ENCODE data around the gene ASTL. TPM values are rescaled to one million over a fixed set of nuclear protein-coding genes. Genes with fewer than 3 reads are reported as not detected.

ASTL gene
- total RNA-seq, 1 experiment from 2014 or later: not detected

DNA sequence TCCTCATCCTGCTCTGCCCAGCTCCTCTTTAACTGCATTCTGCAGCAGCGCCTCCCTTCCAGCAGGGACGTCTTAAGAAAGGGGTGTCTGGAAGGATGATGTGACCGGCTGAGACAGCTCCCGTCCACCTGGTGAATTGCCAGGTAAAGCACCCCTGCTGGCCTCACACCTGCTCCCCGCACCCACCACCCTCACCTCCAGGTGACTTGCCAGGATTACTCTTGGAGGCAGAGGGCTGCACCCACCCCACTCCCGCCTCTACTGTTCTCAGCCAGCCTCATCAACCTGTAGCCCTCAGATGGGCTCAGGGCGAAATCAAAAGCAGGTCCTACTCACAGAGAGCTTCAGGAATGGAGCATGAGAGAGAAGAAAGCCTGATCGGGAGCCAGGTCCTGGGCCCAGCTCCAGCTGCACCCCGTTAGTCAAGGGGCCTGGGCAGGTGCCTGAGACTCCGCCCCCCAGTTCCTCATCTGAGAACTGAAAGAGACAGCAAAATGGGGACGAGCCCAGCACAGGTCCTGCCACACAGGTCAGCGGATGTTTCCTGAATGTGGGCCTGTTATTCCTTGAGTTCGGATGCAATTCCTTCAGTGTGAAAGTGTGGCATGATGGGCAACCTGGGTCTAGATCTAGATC is 27.6 kb downstream of the ASTL start:
- in situ Hi-C loops (cut with HindIII; ENCODE audit: low pct_unique_long_range_greater_than_20kb, low sequenced_read_pairs): no loop called here
- DNase-seq (ENCODE audit: low read depth, low spot score): no peak

DNA sequence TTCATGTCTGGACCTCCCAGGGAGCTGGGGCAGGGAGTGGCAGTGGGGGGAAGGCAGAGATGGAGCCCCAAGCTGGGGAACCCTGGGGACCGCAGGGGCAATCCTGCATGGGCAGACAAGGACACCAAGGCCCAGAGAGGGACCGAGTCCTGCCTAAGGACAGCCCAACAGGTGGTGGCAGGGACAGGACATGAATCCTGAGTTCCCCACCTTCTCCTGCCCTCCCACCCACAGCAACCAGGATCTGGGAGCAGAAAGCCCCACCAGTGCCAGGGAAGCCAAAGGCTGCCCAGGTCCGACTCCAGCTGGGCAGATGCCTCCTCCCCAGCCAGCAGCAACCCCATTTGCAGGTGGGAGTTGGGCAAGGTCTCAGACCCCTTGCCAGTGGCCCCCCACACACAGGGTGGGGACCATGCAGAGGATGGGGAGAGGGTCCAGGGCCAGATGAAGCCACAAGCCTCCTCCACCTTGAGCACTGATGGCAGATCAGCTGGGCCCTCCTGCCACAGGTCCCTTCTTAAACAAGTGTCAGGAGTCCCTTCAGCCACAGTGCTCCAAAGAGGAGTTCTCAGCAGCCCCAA is 28.3 kb downstream of the ASTL start:
- in situ Hi-C loops (cut with HindIII; ENCODE audit: low pct_unique_long_range_greater_than_20kb, low sequenced_read_pairs): no loop called here
- DNase-seq (ENCODE audit: low read depth, low spot score): no peak

DNA sequence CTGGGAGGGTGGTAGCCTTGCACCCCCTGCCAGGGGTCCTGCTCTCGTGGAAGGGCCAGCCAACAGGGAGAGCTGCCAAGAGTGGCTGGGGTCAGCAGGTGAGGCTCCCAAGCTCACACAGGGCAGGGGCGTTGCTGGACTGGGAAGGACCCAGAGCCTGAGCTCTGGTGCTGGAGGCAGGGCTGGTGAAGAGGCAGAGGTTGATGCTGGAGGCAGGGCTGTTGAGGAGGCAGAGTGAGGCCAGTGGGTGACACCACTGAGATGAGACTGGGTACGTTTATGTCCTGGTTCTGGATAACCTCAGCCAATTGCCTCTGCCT is 29.0 kb downstream of the ASTL start:
- no peak for DNase-seq (ENCODE audit: low read depth, low spot score)
- in situ Hi-C loops (cut with HindIII; ENCODE audit: low pct_unique_long_range_greater_than_20kb, low sequenced_read_pairs): no loop called here

DNA sequence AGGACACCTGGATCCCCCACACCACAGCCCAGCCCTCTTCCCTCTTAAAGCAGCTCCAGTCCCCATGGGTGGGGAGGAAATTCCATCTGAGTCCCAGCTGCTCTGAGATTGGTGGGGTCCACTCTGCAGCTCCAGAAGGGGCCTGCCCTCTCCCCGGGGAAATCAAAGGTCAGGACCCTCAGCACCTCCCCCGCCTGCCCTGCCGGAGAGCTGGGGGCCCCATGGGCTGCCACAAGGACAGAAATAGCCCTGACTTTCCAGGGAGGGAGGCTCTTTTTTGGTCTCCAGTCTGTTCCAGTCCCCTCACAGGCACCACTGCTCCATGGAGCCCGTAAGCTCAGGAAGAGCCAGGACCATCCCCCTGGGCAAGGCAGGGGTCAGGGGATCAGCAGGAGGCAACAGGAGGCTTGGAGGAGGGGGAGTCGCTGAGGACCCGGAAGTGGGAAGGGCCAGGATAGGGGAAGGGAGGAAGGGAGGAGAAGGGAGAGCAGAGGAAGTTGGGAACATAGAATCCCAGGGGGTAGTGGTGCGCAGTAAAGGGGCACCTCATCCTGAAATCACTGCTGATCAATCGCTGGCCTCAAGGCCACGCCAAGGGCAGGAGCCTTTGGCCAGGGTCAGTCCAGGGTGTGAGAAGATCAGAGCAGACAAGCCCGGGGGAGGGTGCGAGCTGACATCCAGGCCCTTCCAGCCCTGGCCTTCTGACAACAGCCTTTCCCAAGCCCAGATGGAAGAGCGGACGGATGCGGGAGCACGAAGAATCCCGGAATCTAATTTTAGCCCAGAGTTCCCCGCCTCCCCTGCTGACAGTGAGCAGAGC is 29.6 kb downstream of the ASTL start:
- in situ Hi-C loops (cut with HindIII; ENCODE audit: low pct_unique_long_range_greater_than_20kb, low sequenced_read_pairs): no loop called here
- DNase-seq (ENCODE audit: low read depth, low spot score): no peak

DNA sequence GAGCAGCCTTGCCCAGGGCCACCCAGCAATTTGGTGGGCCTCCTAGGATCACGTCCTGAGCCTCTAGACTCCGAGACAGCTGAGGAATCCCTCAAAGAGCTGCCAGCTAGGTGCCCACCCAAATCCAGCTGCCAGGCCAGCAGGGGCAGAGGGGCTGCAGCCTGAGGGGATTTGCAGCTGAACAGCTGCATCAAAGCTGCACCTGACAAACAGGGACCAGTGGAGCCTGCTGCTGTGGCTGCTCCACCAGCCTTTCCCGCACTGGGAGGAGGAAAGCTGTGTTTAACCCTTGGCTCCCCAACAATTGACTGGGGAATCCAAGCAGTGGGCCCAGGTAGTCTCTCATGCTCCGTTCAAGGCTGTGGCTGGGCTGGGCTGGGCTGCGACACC is 30.2 kb downstream of the ASTL start:
- DNase-seq (ENCODE audit: low read depth, low spot score): no peak
- in situ Hi-C loops (cut with HindIII; ENCODE audit: low pct_unique_long_range_greater_than_20kb, low sequenced_read_pairs): no loop called here

DNA sequence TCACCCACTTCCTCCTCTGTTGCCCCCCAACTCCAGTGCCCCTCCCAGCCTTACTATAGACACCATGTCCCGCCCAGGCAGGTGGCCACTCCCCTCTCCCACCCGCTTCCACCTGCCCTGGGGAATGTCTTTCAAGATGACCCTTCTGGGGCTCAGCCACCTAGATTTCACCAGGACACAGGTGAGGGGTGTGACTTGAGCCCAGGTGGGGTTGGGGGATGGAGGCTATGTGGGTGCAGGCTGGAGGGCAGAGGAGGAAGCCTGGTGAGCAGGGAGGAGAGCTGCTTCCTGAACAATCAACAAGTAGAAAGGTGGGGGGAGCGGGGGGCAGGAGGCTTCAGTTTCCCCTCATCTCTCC is 30.6 kb downstream of the ASTL start:
- DNase-seq (ENCODE audit: low read depth, low spot score): no peak
- in situ Hi-C loops (cut with HindIII; ENCODE audit: low pct_unique_long_range_greater_than_20kb, low sequenced_read_pairs): no loop called here

DNA sequence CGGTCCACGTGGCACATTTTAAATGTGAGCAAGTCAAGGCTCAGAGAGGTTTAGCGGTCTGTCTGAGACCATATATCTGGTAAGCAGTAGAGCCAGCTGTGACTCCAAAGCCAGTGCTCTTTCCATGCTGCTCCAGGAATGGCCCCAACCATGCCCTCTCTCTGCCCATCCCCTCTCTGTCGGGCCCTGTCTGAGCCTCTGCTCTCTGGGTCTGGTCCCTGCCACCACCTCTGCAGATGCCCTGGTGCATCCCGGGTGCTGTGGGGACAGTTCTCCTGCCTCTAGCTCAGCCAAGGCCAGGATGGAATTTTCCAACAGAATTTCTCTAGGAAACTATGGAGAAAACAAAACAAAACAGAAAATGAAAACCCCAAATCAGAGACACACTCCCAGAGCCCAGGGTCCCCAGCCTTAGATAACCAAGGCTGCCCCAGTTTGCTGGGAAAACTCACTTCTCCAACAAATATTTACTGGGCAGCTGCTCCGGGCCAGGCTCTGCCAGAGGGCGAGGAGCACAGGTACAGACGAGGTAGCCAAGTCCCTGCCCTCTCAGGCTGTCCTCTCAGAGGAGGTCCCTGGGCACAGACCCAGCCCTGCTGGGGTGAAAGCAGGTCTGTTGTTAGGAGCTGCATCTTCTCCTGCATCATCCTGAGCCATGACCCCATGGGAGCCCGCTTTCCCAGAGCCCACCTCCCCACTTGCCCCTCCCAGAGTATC is 31.2 kb downstream of the ASTL start:
- in situ Hi-C loops (cut with HindIII; ENCODE audit: low pct_unique_long_range_greater_than_20kb, low sequenced_read_pairs): no loop called here
- DNase-seq (ENCODE audit: low read depth, low spot score): no peak

DNA sequence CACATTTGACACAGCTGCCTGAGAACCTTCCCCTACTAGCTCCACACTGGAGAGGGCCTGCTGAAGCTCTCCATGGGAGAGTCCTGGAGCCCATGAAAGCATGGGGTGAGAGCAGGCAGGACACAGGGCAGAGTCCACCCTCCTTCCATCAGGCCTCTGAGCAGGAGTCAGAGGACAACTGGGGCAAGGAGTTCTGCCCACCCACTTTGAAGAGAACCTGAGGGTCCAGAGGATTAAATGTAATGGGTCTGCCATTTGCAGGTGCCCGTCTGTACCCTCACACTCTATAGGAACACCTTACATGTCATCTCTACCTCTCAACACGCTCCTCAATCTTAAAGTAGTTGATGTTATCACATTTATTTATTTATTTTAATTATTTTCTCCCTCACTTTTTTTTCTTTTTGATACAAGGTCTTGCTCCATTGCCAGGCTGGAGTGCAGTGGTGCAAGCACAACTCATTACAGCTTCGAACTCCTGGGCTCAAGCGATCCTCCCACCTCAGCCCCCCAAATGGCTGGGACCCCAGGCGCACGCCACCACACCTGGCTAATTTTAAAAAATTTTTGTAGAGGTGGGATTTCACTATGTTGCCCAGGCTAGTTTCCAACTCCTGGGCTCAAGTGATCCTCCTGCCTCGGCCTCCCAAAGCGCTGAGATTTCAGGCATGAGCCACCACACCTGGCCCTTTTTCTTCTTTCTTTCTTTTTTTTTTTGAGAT is 32.1 kb downstream of the ASTL start:
- no peak for DNase-seq (ENCODE audit: low read depth, low spot score)
- in situ Hi-C loops (cut with HindIII; ENCODE audit: low pct_unique_long_range_greater_than_20kb, low sequenced_read_pairs): no loop called here

DNA sequence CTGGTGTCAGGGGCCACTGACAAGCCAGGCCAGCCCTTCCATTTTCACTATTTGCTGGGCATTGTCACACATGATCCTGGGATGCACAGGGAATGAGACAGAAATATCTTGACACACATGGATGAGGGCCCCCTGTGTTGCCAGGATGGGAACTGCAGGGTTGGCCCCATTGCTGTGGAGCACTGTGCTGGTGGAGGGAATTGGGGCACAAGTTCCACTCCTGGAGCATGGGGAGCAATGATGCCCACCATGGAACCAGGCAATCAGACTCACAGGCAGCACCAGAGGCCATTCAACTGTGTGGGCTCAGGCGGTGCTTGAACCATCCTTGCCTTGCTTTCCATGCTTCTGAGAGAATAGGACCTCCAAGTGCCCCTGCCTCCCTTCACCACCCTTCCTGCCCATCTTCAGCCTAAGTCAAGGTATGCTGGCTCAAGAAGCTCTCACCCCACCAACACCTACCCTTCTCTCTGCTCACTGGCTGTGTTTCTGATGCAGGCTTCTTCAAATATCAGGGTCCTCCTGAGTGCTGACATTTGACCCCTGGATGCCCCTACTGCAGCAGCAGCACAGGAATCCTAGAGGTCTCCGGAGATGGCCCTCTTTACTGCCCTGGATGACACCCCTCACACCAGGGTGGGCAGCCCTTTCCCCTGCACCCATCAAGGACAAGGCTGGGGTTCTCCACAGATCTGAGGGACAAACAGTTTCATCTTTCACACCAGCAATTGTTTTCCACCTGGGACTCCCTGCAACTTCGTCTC is 33.0 kb downstream of the ASTL start:
- DNase-seq (ENCODE audit: low read depth, low spot score): no peak
- in situ Hi-C loops (cut with HindIII; ENCODE audit: low pct_unique_long_range_greater_than_20kb, low sequenced_read_pairs): no loop called here

DNA sequence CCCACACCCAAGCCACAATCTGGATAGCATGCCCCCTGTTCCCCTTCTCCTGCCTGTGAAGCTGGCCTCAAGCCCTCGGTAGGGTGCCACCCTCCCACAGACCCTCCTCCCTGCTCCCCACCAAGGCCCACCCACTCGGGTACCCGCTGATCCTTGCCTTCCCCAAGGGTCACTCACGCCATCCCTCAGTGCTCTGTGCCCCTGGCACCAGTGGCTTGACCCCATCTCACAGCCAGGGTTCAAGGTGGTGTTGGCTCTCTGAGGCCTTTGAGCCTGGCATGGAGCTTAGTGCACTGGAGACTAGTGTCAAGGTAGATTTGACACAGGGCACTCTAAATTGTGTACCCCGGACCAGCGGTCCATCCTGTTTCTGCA is 33.8 kb downstream of the ASTL start:
- DNase-seq (ENCODE audit: low read depth, low spot score): no peak
- in situ Hi-C loops (cut with HindIII; ENCODE audit: low pct_unique_long_range_greater_than_20kb, low sequenced_read_pairs): no loop called here

DNA sequence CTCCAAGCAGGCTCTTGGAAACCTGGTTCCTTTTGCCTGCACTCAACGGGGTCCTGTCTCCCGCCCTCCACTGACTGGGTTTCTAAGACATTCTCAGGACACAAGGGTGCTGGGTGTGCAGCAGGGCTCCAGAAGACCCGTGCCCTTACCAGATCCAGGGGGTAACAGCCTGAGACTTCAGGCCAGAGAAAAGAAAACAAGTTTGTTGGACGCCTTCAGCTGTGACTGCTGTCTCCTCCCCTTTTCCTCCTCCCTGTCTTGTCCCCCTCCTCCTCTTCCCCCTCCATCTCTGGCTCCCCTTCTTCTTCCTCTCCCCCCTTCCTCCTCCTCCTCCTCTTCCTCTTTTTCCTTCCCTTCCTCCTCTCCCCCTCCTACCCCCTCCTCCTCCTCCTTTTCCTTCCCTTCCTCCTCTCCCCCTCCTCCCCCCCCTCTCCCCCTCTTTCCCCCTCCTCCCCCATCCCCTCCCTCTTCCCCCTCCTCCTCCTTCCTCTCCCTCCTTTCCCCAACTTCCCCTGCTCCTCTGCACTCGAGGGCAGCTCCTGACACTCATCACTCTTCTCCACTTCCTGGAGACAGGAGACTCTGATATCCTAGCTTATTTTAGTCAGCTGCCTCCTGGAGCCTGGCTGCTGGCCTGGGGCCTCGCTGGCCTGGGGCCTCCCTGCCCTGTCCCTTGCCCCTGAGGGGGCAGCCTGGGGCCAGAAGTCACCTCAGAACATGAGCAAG is 34.4 kb downstream of the ASTL start:
- in situ Hi-C loops (cut with HindIII; ENCODE audit: low pct_unique_long_range_greater_than_20kb, low sequenced_read_pairs): no loop called here
- no peak for DNase-seq (ENCODE audit: low read depth, low spot score)

DNA sequence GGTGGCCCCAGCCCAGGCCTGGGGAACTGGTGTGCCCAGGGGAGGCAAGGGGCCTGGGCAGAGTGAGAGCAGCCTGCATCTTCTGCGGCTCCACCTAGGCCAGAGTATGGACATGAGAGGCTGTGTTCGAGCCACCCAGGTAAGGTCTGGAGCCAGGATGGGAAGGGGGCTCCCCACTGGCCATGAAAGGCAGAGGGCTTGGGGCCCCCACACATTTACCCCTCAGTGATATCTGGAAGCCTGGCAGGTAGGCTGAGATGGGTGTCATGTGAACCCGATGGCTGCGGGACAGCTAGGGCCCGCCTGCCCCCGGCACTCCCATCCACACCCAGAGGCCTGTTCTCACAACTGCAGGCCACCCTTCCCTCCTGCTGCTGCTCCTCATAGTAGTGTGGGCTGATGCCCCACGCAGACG is 35.1 kb downstream of the ASTL start:
- DNase-seq (ENCODE audit: low read depth, low spot score): no peak
- in situ Hi-C loops (cut with HindIII; ENCODE audit: low pct_unique_long_range_greater_than_20kb, low sequenced_read_pairs): no loop called here

DNA sequence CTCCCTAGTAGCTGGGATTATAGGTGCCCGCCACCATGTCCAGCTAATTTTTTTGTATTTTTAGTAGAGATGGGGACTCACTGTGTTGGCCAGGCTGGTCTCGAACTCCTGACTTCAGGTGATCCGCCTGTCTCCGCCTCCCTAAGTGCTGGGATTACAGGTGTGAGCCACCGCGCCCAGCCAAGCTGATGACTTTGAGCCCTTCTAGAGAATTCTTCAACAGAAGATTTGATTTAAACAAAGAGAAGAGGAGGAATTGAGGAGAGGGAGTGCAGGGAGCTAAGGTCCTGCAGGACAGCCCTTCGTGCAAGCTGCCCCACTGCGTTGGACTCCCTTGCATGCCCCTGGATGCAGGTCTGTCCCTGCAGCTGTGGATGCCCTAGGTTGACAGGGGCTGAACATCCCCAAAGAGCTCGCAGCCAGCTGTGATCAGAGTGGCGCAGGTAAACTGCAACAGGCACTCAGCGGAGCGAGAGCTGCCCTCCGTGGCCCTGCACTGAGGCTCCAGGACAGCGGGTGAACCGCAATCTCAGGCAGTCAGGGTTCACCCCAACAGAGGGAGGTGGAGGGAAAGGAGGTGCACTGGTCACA is 35.6 kb downstream of the ASTL start:
- no peak for DNase-seq (ENCODE audit: low read depth, low spot score)
- in situ Hi-C loops (cut with HindIII; ENCODE audit: low pct_unique_long_range_greater_than_20kb, low sequenced_read_pairs): no loop called here

DNA sequence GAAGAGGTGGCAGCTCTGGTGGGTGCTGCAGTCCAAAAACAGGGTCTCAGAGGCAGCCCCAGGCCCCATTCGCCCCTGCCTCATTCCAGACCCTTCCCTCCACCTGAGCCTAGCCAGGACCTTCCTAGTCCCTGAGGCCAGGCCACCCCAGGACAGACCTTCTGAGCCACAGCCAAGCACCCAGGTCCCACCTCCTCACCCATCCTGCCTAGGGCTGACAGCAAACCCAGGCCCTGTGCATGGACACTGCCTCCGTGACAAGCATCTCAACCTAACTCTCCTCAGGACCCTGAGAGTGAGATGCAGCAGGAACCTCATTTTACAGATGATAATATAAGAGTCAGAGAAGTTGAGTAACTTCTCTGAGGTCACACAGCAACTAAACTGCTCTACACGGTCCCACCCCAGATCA is 37.4 kb downstream of the ASTL start:
- DNase-seq (ENCODE audit: low read depth, low spot score): no peak
- in situ Hi-C loops (cut with HindIII; ENCODE audit: low pct_unique_long_range_greater_than_20kb, low sequenced_read_pairs): no loop called here

DNA sequence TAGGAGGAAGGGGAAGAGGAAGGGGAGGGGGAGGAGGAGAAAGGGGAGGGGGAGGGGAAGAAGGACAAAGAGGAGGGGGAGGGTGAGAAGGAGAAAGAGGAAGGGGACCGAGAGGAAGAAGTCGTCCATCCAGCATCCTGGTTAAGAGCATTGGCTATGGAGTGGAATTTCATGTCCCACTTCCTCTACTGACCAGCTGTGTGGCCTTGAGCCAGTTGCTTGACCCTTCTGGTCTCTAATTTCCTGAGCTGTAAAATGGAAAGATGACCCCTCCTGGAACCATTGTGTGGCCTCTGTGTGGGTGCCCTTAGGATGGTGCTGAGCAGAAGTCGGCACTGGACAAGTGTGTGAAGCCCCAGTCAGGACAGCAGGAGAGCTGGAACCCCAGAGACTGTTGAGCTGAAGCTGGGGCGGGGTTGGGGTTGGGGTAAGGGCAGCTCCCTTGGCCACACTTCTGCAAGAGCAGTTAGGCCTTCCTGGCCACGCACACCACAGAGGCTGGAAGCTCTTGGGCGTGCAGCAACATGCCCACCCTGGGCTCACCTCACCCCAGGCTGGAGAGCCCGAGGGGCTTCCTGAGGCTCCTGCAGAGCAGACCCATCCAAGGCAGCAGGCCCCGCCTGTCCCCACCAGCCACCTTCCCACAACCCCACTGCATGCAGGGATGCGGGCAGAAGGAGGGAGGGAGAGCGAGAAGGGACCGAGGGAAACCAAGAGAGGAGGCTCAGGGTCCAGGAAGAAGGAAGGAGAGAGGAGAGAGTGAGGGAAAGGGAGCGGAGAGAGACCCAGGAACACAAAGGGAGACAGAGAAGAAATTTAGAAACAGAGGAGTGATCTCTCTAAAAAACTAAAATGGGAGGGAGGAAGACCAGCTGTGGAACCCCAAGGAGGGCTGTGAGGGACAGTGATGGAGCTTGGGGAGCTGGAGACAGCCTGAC is 38.2 kb downstream of the ASTL start:
- DNase-seq (ENCODE audit: low read depth, low spot score): no peak
- in situ Hi-C loops (cut with HindIII; ENCODE audit: low pct_unique_long_range_greater_than_20kb, low sequenced_read_pairs): no loop called here
